Breast epithelium (tissue), 4 donors: ENCODE data around the gene CAPG. TPM values are rescaled to one million over a fixed set of nuclear protein-coding genes. Genes with fewer than 3 reads are reported as not detected.
A peak's percentile ranks its signal among the peaks of the same experiment; 100 is the strongest.

Experiments used
- DNase-seq, 2 donors: peaks; one replicate each; pipeline ENCODE4 v3.0.0-alpha.2; 2019; ENCODE audit warnings: low spot score in 2 of 2
- H3K27ac ChIP-seq, 2 donors: fragments of 200-600 bp; sonication (generic) in 1 of 2; one replicate each; pipeline ENCODE4 v1.5.1; 2016 to 2019; ENCODE audit warnings: mild to moderate bottlenecking in 1 of 2
- H3K27me3 ChIP-seq, 2 donors: fragments of 200-600 bp; sonication (generic) in 1 of 2; one replicate each; pipeline versions ENCODE4 v1.5.1 to v1.6.0; 2017 to 2019; ENCODE audit warnings: control low read depth in 1 of 2, mild to moderate bottlenecking in 1 of 2
- H3K36me3 ChIP-seq: fragments of 200-600 bp; one replicate; pipeline ENCODE4 v1.5.1; 2019
- H3K4me1 ChIP-seq, 2 donors: fragments of 200-600 bp; sonication (generic); one replicate each; pipeline ENCODE4 v1.5.1; 2016 to 2019; ENCODE audit warnings: control low read depth in 1 of 2
- H3K4me3 ChIP-seq, 3 donors: fragments of 200-600 bp; sonication (generic); 1 replicate in 2 of 3; 2 replicates in 1 of 3; pipeline ENCODE4 v1.5.1; 2016 to 2019; ENCODE audit warnings: mild to moderate bottlenecking in 3 of 3, moderate library complexity in 2 of 3
- H3K9me3 ChIP-seq, 2 donors: fragments of 200-600 bp; sonication (generic) in 1 of 2; one replicate each; pipeline ENCODE4 v1.5.1; 2016 to 2019; ENCODE audit warnings: control low read depth in 1 of 2
- CTCF ChIP-seq, 3 donors: fragments of 450-650 bp; IDR thresholded peaks; one replicate each; pipeline ENCODE4 v1.5.1; 2016 to 2017; ENCODE audit warnings: antibody characterized with exemption in 3 of 3, mild to moderate bottlenecking in 3 of 3, moderate library complexity in 3 of 3
- POLR2A ChIP-seq: fragments of 450-650 bp; IDR thresholded peaks from one replicate; pipeline ENCODE4 v1.6.1; 2016; ENCODE audit warnings: antibody characterized with exemption, mild to moderate bottlenecking, moderate library complexity
- POLR2AphosphoS5 ChIP-seq, 3 donors: sonication (generic); formaldehyde crosslinking; IDR thresholded peaks; one replicate each; pipeline ENCODE4 v1.6.1; 2017; ENCODE audit warnings: antibody characterized with exemption in 3 of 3
- intact Hi-C: fragments of 100-400 bp; cut with DNase I; formaldehyde crosslinking; loops from one replicate; pipeline ENCODE4 v1.15.1; 2023; ENCODE audit warnings: low total_unique reads
- total RNA-seq, 3 donors: library from RNA; depleted of rRNA; stranded (reverse); fragments of >200 nt; gene quantifications; one replicate each; pipeline ENCODE4 v1.1.0, GENCODE V29; 2016

The CAPG gene
- total RNA-seq, 3 donors from 2014 or later, result 102 to 254 (median 109) TPM

- no peak overlapping the region for H3K27ac ChIP-seq
- no peaks in the 10 kb centered on the region for H3K36me3 ChIP-seq
- no peaks in the 10 kb centered on the region for H3K9me3 ChIP-seq
- TF ChIP-seq POLR2A (no peak), CTCF (IDR thresholded peaks at IDR 0.05) (no peak), POLR2AphosphoS5 (IDR thresholded peaks at IDR 0.05) (no peak)
- DNase-seq, result no peak
- no peaks in the 10 kb centered on the region for H3K27me3 ChIP-seq
- H3K4me1 ChIP-seq, result no peaks in the 10 kb centered on the region
- no peak overlapping the region for H3K4me3 ChIP-seq
- intact Hi-C loops, result no loop called here
These were observed 30.1 kb downstream of the CAPG start for GRCh38 chr2:85380048-85380447.

- H3K4me3 ChIP-seq, result no peak overlapping the region
- H3K9me3 ChIP-seq, result no peaks in the 10 kb centered on the region
- H3K4me1 ChIP-seq, result no peaks in the 10 kb centered on the region
- intact Hi-C loops, result no loop called here
- no peak overlapping the region for H3K27ac ChIP-seq
- H3K27me3 ChIP-seq, result no peaks in the 10 kb centered on the region
- no peaks in the 10 kb centered on the region for H3K36me3 ChIP-seq
- no peak for DNase-seq
- TF ChIP-seq CTCF (IDR thresholded peaks at IDR 0.05), result no peak
- TF ChIP-seq POLR2A, result no peak
- no peak for TF ChIP-seq POLR2AphosphoS5 (IDR thresholded peaks at IDR 0.05)
These were observed 31.9 kb downstream of the CAPG start for GRCh38 chr2:85378257-85378656.

GRCh38 chr2:85377083-85377482, 33.1 kb downstream of the CAPG start:
- intact Hi-C loops, result no loop called here
- Histone ChIP-seq H3K27ac (no peak overlapping the region), H3K4me1 (no peaks in the 10 kb centered on the region), H3K36me3 (no peaks in the 10 kb centered on the region), H3K4me3 (no peak overlapping the region), H3K9me3 (no peaks in the 10 kb centered on the region), H3K27me3 (no peaks in the 10 kb centered on the region)
- no peak for TF ChIP-seq POLR2AphosphoS5 (IDR thresholded peaks at IDR 0.05)
- no peak for TF ChIP-seq CTCF (IDR thresholded peaks at IDR 0.05)
- TF ChIP-seq POLR2A, result no peak
- no peak for DNase-seq

GRCh38 chr2:85376291-85377065, 33.7 kb downstream of the CAPG start:
- H3K4me3 ChIP-seq, result no peak overlapping the region
- no peaks in the 10 kb centered on the region for H3K4me1 ChIP-seq
- intact Hi-C loops, result no loop called here
- no peak overlapping the region for H3K27ac ChIP-seq
- no peaks in the 10 kb centered on the region for H3K36me3 ChIP-seq
- no peaks in the 10 kb centered on the region for H3K27me3 ChIP-seq
- TF ChIP-seq CTCF (IDR thresholded peaks at IDR 0.05), result no peak
- no peak for DNase-seq
- H3K9me3 ChIP-seq, result no peaks in the 10 kb centered on the region

- no peaks in the 10 kb centered on the region for H3K36me3 ChIP-seq
- peak in 1 of 2 donors; percentile 12 for DNase-seq
These were observed 39.1 kb downstream of the CAPG start for GRCh38 chr2:85371045-85371444.

More at GRCh38 chr2:85371045-85371444, 39.1 kb downstream of the CAPG start:
- Histone ChIP-seq H3K27ac (no peak overlapping the region), H3K9me3 (no peaks in the 10 kb centered on the region), H3K4me1 (no peaks in the 10 kb centered on the region), H3K27me3 (no peaks in the 10 kb centered on the region), H3K4me3 (no peak overlapping the region)
- no peak for TF ChIP-seq CTCF (IDR thresholded peaks at IDR 0.05)
- TF ChIP-seq POLR2A, result no peak
- no peak for TF ChIP-seq POLR2AphosphoS5 (IDR thresholded peaks at IDR 0.05)
- intact Hi-C loops, result no loop called here
